Measurements from ENCODE around the gene FKBP1A. TPM values are rescaled to one million over a fixed set of nuclear protein-coding genes. Genes with fewer than 3 reads are reported as not detected.

Gene FKBP1A
- total RNA-seq, 2 donors from 2014 or later: 103 to 161 TPM

- Histone ChIP-seq H3K36me3 (no peaks in the 10 kb centered on the region), H3K4me3 (no peak overlapping the region), H3K9me3 (no peaks in the 10 kb centered on the region), H3K4me1 (replicated peaks) (no peaks in the 10 kb centered on the region), H3K27ac (no peak overlapping the region), H3K27me3 (replicated peaks; ENCODE audit: insufficient read depth) (no peaks in the 10 kb centered on the region)
- DNase-seq (ENCODE audit: low spot score): no peak
- TF ChIP-seq CTCF (IDR thresholded peaks at IDR 0.05): no peak
- 72% methylated on average over 6 of the region's 6 CpGs for WGBS
- intact Hi-C loops (cut with DNase I): no loop called here
Observed at GRCh38 chr20:1323256-1323655, 69.6 kb downstream of the FKBP1A start.

GRCh38 chr20:1322511-1323245 lies 70.2 kb downstream of the FKBP1A start:
- peak overlapping the region in 1 of 2 donors; percentile 22 for H3K27ac ChIP-seq
- H3K27me3 ChIP-seq (replicated peaks; ENCODE audit: insufficient read depth): no peaks in the 10 kb centered on the region
- no peaks in the 10 kb centered on the region for H3K36me3 ChIP-seq
- TF ChIP-seq CTCF (IDR thresholded peaks at IDR 0.05) (no peak), POLR2AphosphoS5 (IDR thresholded peaks at IDR 0.05) (no peak), POLR2A (IDR thresholded peaks at IDR 0.05) (no peak)
- no peak for DNase-seq (ENCODE audit: low spot score)
- no peaks in the 10 kb centered on the region for H3K9me3 ChIP-seq
- H3K4me3 ChIP-seq: no peak overlapping the region
- WGBS: 66% methylated on average over 11 of the region's 11 CpGs
- no peaks in the 10 kb centered on the region for H3K4me1 ChIP-seq (replicated peaks)
- intact Hi-C loops (cut with DNase I): no loop called here

GRCh38 chr20:1321654-1321939 lies 71.3 kb downstream of the FKBP1A start:
- H3K4me1 ChIP-seq (replicated peaks): no peaks in the 10 kb centered on the region
- no peaks in the 10 kb centered on the region for H3K27me3 ChIP-seq (replicated peaks; ENCODE audit: insufficient read depth)
- DNase-seq (ENCODE audit: low spot score): no peak
- H3K4me3 ChIP-seq: no peak overlapping the region
- WGBS: 55% methylated on average over 4 of the region's 4 CpGs
- H3K9me3 ChIP-seq: no peaks in the 10 kb centered on the region
- H3K27ac ChIP-seq: peak overlapping the region in 1 of 2 donors; percentile 22
- H3K36me3 ChIP-seq: no peaks in the 10 kb centered on the region
- intact Hi-C loops (cut with DNase I): no loop called here
- TF ChIP-seq POLR2AphosphoS5 (IDR thresholded peaks at IDR 0.05) (no peak), CTCF (IDR thresholded peaks at IDR 0.05) (no peak), POLR2A (IDR thresholded peaks at IDR 0.05) (no peak)

- Histone ChIP-seq H3K4me3 (no peak overlapping the region), H3K4me1 (replicated peaks) (no peaks in the 10 kb centered on the region), H3K36me3 (no peaks in the 10 kb centered on the region), H3K27ac (no peak overlapping the region), H3K9me3 (no peaks in the 10 kb centered on the region), H3K27me3 (replicated peaks; ENCODE audit: insufficient read depth) (no peaks in the 10 kb centered on the region)
- DNase-seq (ENCODE audit: low spot score): no peak
- intact Hi-C loops (cut with DNase I): no loop called here
- WGBS: 58% methylated on average over 17 of the region's 17 CpGs
- no peak for TF ChIP-seq CTCF (IDR thresholded peaks at IDR 0.05)
- TF ChIP-seq POLR2A (IDR thresholded peaks at IDR 0.05): no peak
- no peak for TF ChIP-seq POLR2AphosphoS5 (IDR thresholded peaks at IDR 0.05)
Observed at GRCh38 chr20:1320902-1321653, 71.8 kb downstream of the FKBP1A start.

- intact Hi-C loops (cut with DNase I): no loop called here
- Histone ChIP-seq H3K4me1 (replicated peaks) (no peaks in the 10 kb centered on the region), H3K36me3 (no peaks in the 10 kb centered on the region), H3K27ac (no peak overlapping the region), H3K27me3 (replicated peaks; ENCODE audit: insufficient read depth) (no peaks in the 10 kb centered on the region), H3K9me3 (no peaks in the 10 kb centered on the region), H3K4me3 (no peak overlapping the region)
- 91% methylated on average over 6 of the region's 6 CpGs for WGBS
- no peak for DNase-seq (ENCODE audit: low spot score)
- no peak for TF ChIP-seq POLR2A (IDR thresholded peaks at IDR 0.05)
- TF ChIP-seq CTCF (IDR thresholded peaks at IDR 0.05): no peak
- TF ChIP-seq POLR2AphosphoS5 (IDR thresholded peaks at IDR 0.05): no peak
Observed at GRCh38 chr20:1320016-1320415, 72.8 kb downstream of the FKBP1A start.

Measured in prostate gland (tissue), 2 donors.